Activated T-helper 2 cell treated with anti-CD3 and anti-CD28 coated beads, Interferon-gamma antibody, Interleukin-2, Interleukin-4, amounts not matched to agents 10 μg/mL and 5 μg/mL and 100 μg/mL, durations not matched to agents 14 hours and 24 hours and 36 hours (primary cell): ENCODE measurements around the gene PPP1R13B. TPM values are rescaled to one million over a fixed set of nuclear protein-coding genes. Genes with fewer than 3 reads are reported as not detected.
A peak's percentile ranks its signal among the peaks of the same experiment; 100 is the strongest.

Source experiments
- DNase-seq: peaks from one replicate; pipeline ENCODE4 v3.0.0; 2021; ENCODE audit warnings: low spot score
- H3K27ac Mint-ChIP-seq: one replicate; pipeline ENCODE4 v1.8.0; 2021; ENCODE audit warnings: mixed read lengths
- H3K27me3 Mint-ChIP-seq: one replicate; pipeline ENCODE4 v1.8.0; 2021; ENCODE audit warnings: low read depth, mixed read lengths
- H3K36me3 Mint-ChIP-seq: one replicate; pipeline ENCODE4 v1.8.0; 2021; ENCODE audit warnings: low read depth, mixed read lengths
- H3K4me1 Mint-ChIP-seq: one replicate; pipeline ENCODE4 v1.8.0; 2021; ENCODE audit warnings: low read depth, mixed read lengths
- H3K4me3 Mint-ChIP-seq: one replicate; pipeline ENCODE4 v1.8.0; 2021; ENCODE audit warnings: low read depth, mild to moderate bottlenecking, moderate library complexity, mixed read lengths
- H3K9me3 Mint-ChIP-seq: one replicate; pipeline ENCODE4 v1.8.0; 2021; ENCODE audit warnings: mixed read lengths
- intact Hi-C: fragments of 100-400 bp; cut with micrococcal nuclease; formaldehyde crosslinking; loops from one replicate; pipeline ENCODE4 v1.15.1; 2023
- total RNA-seq: library from RNA; stranded (reverse); gene quantifications from 2 replicates; pipeline ENCODE4 v1.2.3, GENCODE V29; 2022

PPP1R13B gene
- total RNA-seq, 1 donor from 2014 or later: 7.8 TPM

DNA sequence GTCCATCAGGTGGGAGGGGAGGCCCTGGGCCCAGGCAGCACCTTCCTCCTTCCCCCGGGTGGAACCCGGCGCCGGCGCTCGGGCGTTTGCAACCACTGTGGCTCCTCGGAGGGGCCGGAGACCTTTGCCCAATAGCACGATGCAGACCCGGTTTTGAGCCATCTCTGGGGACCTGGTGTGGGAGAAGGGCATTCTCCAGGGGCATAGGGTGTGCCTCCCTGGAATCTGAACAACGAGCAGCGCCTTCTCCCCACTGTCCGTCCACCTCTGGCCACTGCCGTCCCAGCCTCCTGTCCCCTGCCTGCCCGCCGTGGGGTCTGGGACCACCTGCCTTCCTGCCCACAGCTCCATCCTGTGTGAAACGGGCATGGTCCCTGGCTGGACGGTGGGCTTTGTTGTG, 119.2 kb downstream of the PPP1R13B start:
- Mint-ChIP-seq H3K4me1 (no peaks in the 10 kb centered on the region), H3K27ac (no peak overlapping the region), H3K4me3 (no peak overlapping the region), H3K27me3 (no peaks in the 10 kb centered on the region), H3K36me3 (peaks cover 19% of the 10 kb centered on the region), H3K9me3 (no peaks in the 10 kb centered on the region)
- intact Hi-C loops: no loop called here
- DNase-seq: no peak

DNA sequence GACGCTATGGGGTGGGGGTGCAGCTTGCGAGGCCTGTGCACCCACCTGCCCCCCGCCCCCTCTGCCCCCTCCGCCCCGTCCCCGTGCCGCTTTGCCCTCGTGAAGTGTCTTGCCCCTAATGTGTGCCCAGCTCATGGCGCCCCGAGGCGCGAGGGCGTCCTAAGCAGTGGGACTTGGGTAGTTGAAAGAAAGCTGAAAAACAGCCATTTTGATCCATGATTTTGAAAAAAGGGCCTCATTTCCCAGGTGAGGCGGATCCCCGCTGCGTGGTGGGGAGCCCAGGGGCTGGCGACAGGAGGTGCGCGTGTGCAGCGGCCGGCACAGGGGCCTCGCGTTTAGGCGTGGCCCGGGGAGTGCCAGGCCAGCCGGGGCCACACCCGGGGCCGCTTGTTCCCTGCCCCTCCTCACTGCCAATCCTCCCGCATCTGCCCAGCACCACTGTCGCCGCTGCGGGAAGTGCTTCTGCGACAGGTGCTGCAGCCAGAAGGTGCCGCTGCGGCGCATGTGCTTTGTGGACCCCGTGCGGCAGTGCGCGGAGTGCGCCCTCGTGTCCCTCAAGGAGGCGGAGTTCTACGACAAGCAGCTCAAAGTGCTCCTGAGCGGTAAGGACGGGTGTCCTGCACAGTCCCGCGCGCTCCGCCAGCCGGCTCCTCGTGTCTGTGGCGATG, 119.9 kb downstream of the PPP1R13B start:
- intact Hi-C loops: no loop called here
- H3K27ac Mint-ChIP-seq: no peak overlapping the region
- DNase-seq: no peak

DNA sequence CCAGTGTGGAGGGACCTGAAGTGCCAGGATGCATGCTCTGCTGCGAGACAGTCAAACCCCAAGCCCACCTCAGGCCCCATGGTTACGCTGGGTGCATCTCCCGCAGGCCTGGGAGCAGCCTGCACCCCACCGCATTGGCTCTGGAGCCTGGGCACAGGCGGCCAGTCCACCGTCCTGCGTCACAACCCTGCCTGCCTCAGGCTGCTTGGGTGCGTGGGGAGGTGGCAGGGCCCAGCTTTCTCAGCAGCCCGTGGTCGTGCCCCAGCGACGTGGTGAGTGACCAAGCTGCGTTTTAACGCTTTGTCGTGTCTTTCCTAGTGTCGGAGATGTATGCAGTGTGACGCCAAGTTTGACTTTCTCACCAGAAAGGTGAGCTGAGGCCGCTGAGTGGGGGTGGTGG, 120.9 kb downstream of the PPP1R13B start:
- Mint-ChIP-seq H3K27ac (no peak overlapping the region), H3K4me3 (no peak overlapping the region)
- intact Hi-C loops: no loop called here

More for the DNA sequence above, 119.9 kb downstream of the PPP1R13B start:
- Mint-ChIP-seq H3K36me3 (peaks cover 16% of the 10 kb centered on the region), H3K4me1 (no peaks in the 10 kb centered on the region), H3K4me3 (no peak overlapping the region), H3K9me3 (no peaks in the 10 kb centered on the region), H3K27me3 (no peaks in the 10 kb centered on the region)

DNA sequence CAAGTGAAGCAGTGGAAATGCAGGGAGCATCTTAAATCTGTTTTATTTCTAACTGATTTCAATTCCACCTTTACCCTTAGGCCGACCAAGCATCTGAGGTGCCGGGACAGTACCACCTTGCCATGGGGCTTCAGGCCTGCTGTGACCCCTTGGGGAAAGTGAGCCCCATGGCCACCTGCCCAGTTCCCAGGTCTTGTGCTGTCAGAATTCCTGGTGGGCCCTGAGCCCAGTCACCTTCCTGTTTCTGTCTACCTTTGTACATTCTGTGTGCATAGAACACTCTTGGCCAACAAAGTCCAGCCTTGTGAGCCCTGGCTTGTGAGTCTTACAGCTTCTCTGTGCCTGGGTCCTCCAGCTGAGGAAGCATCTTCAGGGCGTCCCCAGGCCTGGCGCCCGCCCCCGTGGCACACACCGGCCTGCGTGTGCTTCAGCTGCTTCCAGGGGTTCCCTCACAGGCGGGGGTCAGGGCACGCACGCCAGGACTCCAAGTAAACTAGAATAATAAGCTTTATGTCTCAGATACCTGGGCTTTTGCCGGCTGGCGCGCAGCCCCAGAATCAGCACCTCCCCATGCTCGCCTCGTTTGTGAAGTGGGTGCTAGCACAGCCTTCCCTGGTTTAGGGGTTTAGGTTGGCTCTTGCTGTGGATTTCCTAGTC, 121.5 kb downstream of the PPP1R13B start:
- Mint-ChIP-seq H3K9me3 (no peaks in the 10 kb centered on the region), H3K36me3 (peaks cover 16% of the 10 kb centered on the region)
- intact Hi-C loops: no loop called here

More for the DNA sequence above, 120.9 kb downstream of the PPP1R13B start:
- Mint-ChIP-seq H3K27me3 (no peaks in the 10 kb centered on the region), H3K9me3 (no peaks in the 10 kb centered on the region), H3K4me1 (peaks cover 5% of the 10 kb centered on the region), H3K36me3 (peaks cover 16% of the 10 kb centered on the region)
- no peak for DNase-seq

DNA sequence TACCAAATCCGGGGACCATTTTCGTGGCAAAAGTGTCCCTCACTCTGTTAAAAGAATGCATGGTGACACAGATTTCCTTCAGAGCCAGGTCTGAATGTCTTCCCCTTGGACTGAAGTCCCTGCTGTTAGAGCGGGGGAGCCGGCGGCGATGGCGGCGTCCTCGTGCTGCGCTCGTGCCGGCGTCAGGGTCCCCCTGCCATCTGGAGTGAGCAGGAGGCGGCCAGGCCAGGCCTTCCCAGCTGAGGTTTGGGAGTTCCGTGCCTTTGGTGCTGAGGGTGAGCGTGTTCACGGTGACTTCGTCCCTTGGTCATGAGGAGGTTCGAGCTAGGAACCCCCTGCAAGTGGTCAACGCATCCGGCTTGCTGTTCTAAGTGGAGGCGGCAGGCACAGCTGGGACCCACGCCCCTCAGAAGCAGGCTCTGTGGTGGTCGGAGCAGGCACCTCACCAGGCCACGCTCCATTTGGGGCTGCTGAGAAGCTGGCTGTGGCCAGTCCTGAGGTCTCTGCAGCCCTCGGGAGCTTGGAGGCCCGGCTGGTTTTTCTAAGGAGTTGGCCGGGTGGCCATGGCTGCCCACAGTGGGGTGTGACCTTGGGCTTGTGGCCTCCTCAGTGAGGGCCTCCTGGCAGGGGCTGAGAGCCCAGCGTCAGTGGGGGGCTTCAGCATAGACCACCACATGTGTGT, 122.2 kb downstream of the PPP1R13B start:
- no peaks in the 10 kb centered on the region for H3K9me3 Mint-ChIP-seq
- peaks cover 7% of the 10 kb centered on the region for H3K4me1 Mint-ChIP-seq
- no peak overlapping the region for H3K27ac Mint-ChIP-seq
- intact Hi-C loops: no loop called here
- no peaks in the 10 kb centered on the region for H3K27me3 Mint-ChIP-seq
- peaks cover 16% of the 10 kb centered on the region for H3K36me3 Mint-ChIP-seq
- no peak for DNase-seq
- H3K4me3 Mint-ChIP-seq: no peak overlapping the region

More for the DNA sequence above, 121.5 kb downstream of the PPP1R13B start:
- H3K27ac Mint-ChIP-seq: no peak overlapping the region
- DNase-seq: no peak
- H3K4me3 Mint-ChIP-seq: no peak overlapping the region
- H3K4me1 Mint-ChIP-seq: peaks cover 7% of the 10 kb centered on the region
- H3K27me3 Mint-ChIP-seq: no peaks in the 10 kb centered on the region

DNA sequence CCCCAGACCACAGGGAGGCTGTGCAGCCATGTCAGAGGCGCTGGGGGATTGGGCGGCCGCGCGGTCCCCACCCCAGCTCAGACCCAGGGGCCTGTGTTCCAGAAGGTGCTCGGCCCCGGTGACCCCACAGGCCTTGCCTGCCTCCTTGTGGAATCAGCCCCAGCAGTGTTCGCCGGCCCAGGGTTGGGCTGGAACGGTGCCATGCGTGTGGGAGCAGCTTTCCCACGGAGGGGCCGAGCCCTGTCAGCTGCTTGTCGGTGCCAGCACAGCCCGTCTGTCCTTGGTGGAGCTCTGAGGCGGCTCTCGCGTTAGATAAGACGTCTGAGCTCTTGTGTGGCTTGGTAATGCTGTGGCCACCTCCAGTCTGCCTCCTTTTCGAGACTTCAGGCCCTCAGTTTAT, 123.3 kb downstream of the PPP1R13B start:
- Mint-ChIP-seq H3K4me1 (peaks cover 11% of the 10 kb centered on the region), H3K9me3 (no peaks in the 10 kb centered on the region), H3K27me3 (no peaks in the 10 kb centered on the region), H3K27ac (no peak overlapping the region), H3K4me3 (no peak overlapping the region), H3K36me3 (peaks cover 8% of the 10 kb centered on the region)
- DNase-seq: no peak
- intact Hi-C loops: no loop called here

DNA sequence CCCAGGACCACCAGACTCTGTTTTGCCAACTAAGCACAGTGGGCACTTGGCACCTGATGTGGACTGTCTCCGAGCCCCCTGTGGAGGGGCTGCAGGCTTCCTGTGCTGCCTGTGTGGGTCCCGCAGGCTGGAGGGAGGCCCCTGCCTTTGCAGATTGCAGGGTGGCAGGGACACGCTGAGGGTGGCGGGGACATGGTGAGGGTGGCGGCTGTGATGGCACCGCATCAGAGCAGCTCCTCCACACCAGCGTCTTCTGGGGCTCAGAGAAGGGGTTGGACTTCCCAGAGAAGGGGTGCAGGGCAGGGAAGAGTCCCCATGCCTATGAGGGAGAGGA, 123.7 kb downstream of the PPP1R13B start:
- Mint-ChIP-seq H3K36me3 (peaks cover 4% of the 10 kb centered on the region), H3K27ac (no peak overlapping the region), H3K27me3 (no peaks in the 10 kb centered on the region), H3K4me1 (peaks cover 12% of the 10 kb centered on the region), H3K9me3 (no peaks in the 10 kb centered on the region), H3K4me3 (no peak overlapping the region)
- DNase-seq: no peak
- intact Hi-C loops: no loop called here

DNA sequence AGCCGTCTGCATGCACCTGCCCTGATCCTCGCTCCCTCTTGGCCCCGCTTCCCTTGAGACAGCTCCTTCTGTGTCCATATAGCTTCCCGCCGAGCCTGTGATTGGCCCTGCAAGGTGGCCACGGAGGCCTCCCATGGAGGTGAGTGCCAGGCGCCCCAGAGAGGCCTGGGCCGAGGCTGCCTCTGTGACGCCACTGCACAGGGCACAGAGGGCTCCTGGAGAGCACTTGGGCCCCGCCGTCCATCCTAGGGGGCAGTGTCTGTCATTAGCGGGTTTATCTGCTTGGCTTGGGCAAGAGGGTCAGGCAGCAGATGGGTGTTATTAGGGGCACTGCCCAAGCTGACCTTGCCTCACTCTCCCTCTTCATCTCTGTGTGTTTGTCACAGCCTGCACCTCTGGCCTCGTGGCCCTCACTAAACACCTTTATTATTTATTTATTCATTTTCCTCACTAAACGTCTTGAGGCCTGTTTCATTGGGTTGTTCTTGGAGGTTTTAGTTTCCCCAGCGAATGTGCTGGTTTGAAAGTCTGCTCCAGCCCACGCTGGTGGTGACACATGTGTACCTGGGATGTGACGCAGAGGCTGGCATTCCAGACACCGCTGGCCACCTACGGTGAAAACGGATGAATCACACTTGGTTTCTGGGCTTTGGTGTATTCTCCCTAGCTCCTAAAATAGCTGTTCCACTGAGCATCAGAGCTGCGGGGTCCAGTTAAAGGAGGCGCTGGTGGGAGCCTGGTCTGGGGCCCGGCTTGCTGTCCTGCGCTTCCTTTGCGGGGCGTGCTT, 125.8 kb downstream of the PPP1R13B start:
- peaks cover 8% of the 10 kb centered on the region for H3K36me3 Mint-ChIP-seq
- H3K27me3 Mint-ChIP-seq: no peaks in the 10 kb centered on the region
- H3K4me3 Mint-ChIP-seq: no peak overlapping the region
- intact Hi-C loops: no loop called here
- H3K27ac Mint-ChIP-seq: peak overlapping the region; percentile 55
- no peaks in the 10 kb centered on the region for H3K9me3 Mint-ChIP-seq
- no peak for DNase-seq
- peaks cover 23% of the 10 kb centered on the region for H3K4me1 Mint-ChIP-seq

DNA sequence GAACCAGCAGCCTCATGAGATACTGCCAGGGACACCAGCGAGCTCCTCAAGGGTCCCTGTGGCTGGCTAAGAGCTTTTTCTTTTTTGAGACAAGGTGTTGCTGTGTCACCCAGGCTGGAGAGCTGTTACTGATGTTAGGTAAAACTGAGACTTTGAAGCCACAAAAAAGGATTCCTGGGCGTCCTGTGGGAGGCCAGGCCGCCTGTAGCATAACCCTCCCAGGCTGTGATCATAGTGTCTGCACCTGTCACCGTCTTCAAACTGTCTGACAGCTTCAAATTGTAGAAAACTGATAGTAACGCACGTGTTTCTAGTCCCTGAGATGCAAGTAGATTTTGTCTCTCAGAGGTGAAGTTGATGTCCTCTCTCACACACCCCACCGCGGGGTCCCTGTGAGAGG, 127.6 kb downstream of the PPP1R13B start:
- peaks cover 8% of the 10 kb centered on the region for H3K36me3 Mint-ChIP-seq
- no peak overlapping the region for H3K4me3 Mint-ChIP-seq
- H3K27ac Mint-ChIP-seq: no peak overlapping the region
- no peaks in the 10 kb centered on the region for H3K9me3 Mint-ChIP-seq
- H3K4me1 Mint-ChIP-seq: peaks cover 23% of the 10 kb centered on the region
- DNase-seq: no peak
- no peaks in the 10 kb centered on the region for H3K27me3 Mint-ChIP-seq
- intact Hi-C loops: loop anchor here (10.0 kb wide), 1 partner anchor 95 kb away; the partner anchor contains the start of gene KLC1

DNA sequence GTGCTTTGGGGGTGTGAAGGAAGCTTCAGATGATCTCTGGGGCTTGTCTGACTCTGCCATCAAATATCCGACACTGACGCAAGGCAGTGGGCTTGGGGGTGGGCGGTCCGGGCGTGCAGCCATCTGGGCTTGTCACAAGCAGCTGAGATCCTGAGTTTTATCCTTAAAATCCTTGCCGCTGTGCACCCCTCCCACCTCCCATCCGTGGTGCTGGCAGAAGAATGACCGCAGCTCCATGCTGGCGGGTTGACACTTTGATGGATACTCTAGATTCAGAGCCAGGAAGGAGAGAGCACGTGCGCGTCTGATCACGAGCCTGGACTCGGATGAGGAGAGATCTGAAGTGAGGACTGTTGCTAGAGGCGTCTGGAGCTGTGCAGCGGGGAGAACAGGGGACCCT, 128.8 kb downstream of the PPP1R13B start:
- Mint-ChIP-seq H3K36me3 (peaks cover 8% of the 10 kb centered on the region), H3K9me3 (no peaks in the 10 kb centered on the region), H3K4me1 (peaks cover 30% of the 10 kb centered on the region), H3K27me3 (no peaks in the 10 kb centered on the region), H3K4me3 (no peak overlapping the region), H3K27ac (no peak overlapping the region)
- no peak for DNase-seq
- intact Hi-C loops: loop anchor here (10.0 kb wide), 1 partner anchor 94 kb away; the partner anchor contains the start of gene KLC1

DNA sequence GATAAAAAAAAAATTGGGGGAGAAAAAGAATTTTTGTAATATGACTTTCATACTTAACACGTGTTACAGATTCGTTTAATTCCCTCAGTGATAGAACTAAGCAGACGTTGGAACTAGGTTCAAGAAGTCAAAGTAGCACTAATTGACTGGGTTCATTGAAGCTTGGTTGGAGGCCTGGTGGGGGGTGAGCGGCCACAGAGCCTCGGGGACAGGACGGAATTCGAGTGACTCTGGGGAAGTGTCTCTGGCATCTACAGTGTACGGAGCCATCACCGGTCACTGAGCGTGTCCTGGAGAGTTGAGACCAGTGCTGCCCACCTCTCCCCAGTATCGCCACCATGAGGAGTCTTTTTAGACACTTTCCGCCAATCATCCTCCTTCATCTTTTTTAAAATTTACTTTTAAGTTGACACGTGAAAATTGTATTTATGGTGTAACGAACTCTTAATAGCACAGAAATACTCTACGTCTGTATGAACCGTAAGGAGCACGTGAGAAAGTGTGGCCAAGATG, 130.4 kb downstream of the PPP1R13B start:
- Mint-ChIP-seq H3K4me1 (peaks cover 37% of the 10 kb centered on the region), H3K9me3 (no peaks in the 10 kb centered on the region)
- intact Hi-C loops: loop anchor here (10.0 kb wide), 1 partner anchor 92 kb away; the partner anchor contains the start of gene KLC1

DNA sequence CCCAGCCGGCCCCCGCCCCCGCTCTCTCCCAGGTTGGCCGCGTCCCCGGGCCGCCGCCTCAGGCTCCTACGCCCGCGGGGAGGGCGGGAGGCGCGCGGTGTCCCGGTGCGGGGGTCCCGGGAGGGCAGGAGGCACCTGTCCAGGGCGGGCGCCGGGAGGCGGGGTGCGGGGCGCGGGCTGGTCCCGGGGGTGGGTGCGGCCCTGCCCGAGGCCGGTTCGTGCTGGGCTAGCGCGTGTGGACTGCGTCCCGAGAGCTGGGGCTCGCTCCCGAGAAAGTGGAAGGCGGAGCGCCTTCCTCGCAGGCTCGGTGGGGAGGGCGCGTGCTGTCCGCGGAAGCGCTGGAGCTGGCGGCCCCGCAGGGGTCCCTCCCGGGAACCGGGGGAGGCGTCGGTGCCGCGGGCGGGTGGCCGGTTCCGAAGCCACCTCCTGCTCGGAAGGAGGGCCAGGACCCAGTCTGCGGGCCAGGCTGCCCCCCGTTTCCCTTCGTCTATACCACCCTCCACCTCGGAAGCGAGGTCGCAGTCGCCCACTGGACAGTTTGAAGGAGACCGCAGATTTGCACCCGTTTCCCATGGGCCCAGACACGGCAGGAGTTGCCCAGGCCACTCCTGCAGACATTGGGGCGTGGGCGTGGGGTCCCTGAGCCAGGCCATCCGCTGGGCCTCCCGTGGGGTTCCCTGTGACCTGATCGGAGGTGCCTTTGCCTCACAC, 131.1 kb downstream of the PPP1R13B start:
- H3K4me1 Mint-ChIP-seq: peaks cover 31% of the 10 kb centered on the region
- H3K27ac Mint-ChIP-seq: no peak overlapping the region
- H3K27me3 Mint-ChIP-seq: no peaks in the 10 kb centered on the region
- H3K36me3 Mint-ChIP-seq: peaks cover 18% of the 10 kb centered on the region
- intact Hi-C loops: loop anchor here (10.0 kb wide), 1 partner anchor 91 kb away; the partner anchor contains the start of gene KLC1
- peak; percentile 20 for DNase-seq
- H3K9me3 Mint-ChIP-seq: no peaks in the 10 kb centered on the region
- peak overlapping the region; percentile 83 for H3K4me3 Mint-ChIP-seq

More for the DNA sequence above, 130.4 kb downstream of the PPP1R13B start:
- no peak overlapping the region for H3K27ac Mint-ChIP-seq
- H3K4me3 Mint-ChIP-seq: peak overlapping the region; percentile 83
- DNase-seq: no peak
- H3K27me3 Mint-ChIP-seq: no peaks in the 10 kb centered on the region
- peaks cover 18% of the 10 kb centered on the region for H3K36me3 Mint-ChIP-seq
